ENCODE data around the gene NTSR2. TPM values are rescaled to one million over a fixed set of nuclear protein-coding genes. Genes with fewer than 3 reads are reported as not detected.

The NTSR2 gene
- total and polyA plus RNA-seq, 10 of the 15 experiments (the other 5 are each of a cell fraction or from before 2014, with no cell fraction given), result not detected

- TF ChIP-seq EED (IDR thresholded peaks at IDR 0.05; ENCODE audit: low read depth), result no peak
These were observed 9.6 kb upstream of the NTSR2 start (continued) for GRCh38 chr2:11679486-11680181.

- H3K36me3 ChIP-seq (ENCODE audit: control insufficient read depth in 2 of 2, insufficient read depth in 2 of 2, low read length in 1 of 2), result no peaks in the 10 kb centered on the region
- no peak overlapping the region for H3K9ac ChIP-seq (ENCODE audit: control insufficient read depth, insufficient read depth, low read length)
- DNase-seq (ENCODE audit: low read depth, low spot score), result no peak
- intact Hi-C loops (cut with micrococcal nuclease; ENCODE audit: unreplicated experiment), result no loop called here
- H3K4me1 ChIP-seq (ENCODE audit: control insufficient read depth, insufficient read depth, low read length), result no peaks in the 10 kb centered on the region
- SMC1A ChIA-PET (ENCODE audit: uncharacterized antibody, unreplicated experiment), result no interaction called here
- in situ Hi-C loops (cut with MboI), result no loop called here
- ATAC-seq, result no peak
- POLR2A ChIA-PET, result no interaction called here
- H3K9me3 ChIP-seq (replicated peaks; ENCODE audit: control insufficient read depth, insufficient read depth, low read length), result no peaks in the 10 kb centered on the region
- peaks cover 5 to 12% of the 10 kb centered on the region in 2 experiments; a peak in 3 of 4 replicates for H3K27me3 ChIP-seq (replicated peaks in 1 of 2; ENCODE audit: control insufficient read depth in 2 of 2, insufficient read depth in 2 of 2, low read length in 1 of 2)
- CTCF ChIA-PET, result interaction anchor here (2.3 kb wide), 1 partner anchor 14 kb away, joined by 8 read pairs; no protein-coding TSS in a partner anchor
- TF ChIP-seq MTA2 (IDR thresholded peaks at IDR 0.05; ENCODE audit: low read depth), result no peak
- no peak for TF ChIP-seq SREBF1 (IDR thresholded peaks at IDR 0.05; ENCODE audit: low read length)
- TF ChIP-seq ZBTB4 (CRISPR knock-in tag; IDR thresholded peaks at IDR 0.05), result no peak
- no peak for TF ChIP-seq SMAD5 (IDR thresholded peaks at IDR 0.05; ENCODE audit: low read depth)
- TF ChIP-seq ATF7 (IDR thresholded peaks at IDR 0.05; ENCODE audit: low read depth), result no peak
- no peak for TF ChIP-seq NR2C1 (IDR thresholded peaks at IDR 0.05)
- TF ChIP-seq TCF7 (IDR thresholded peaks at IDR 0.05; ENCODE audit: borderline replicate concordance), result no peak
- no peak for TF ChIP-seq ETV6 (conservative IDR thresholded peaks at IDR 0.05 in 1 of 2, IDR thresholded peaks at IDR 0.05 in 1 of 2; ENCODE audit: borderline replicate concordance in 1 of 2, low read depth in 1 of 2)
- no peak for TF ChIP-seq PAX8 (IDR thresholded peaks at IDR 0.05)
- RAD21 ChIA-PET (ENCODE audit: unreplicated experiment), result no interaction called here
- no peaks in the 10 kb centered on the region for H4K20me1 ChIP-seq (ENCODE audit: control insufficient read depth, insufficient read depth)
- H3K4me2 ChIP-seq (ENCODE audit: control insufficient read depth, insufficient read depth), result no peak overlapping the region
- 44% methylated on average over 7 of the region's 7 CpGs for WGBS (ENCODE audit: insufficient coverage, insufficient replicate concordance, low lambda C conversion rate, missing lambda C conversion rate)
- no peak for FAIRE-seq
- BruUV-seq (replicated peaks), result no TSS peak
- no peak overlapping the region for H2AFZ ChIP-seq (ENCODE audit: control insufficient read depth, low read depth, low read length)
- H3K4me3 ChIP-seq, result no peak overlapping the region
- no peak overlapping the region for H3K27ac ChIP-seq (ENCODE audit: control insufficient read depth, insufficient read depth)
- no peaks in the 10 kb centered on the region for H3K79me2 ChIP-seq (ENCODE audit: control insufficient read depth, insufficient read depth, low read length)
These were observed 9.0 kb upstream of the NTSR2 start for GRCh38 chr2:11679016-11679415.
